Stimulated activated CD8-positive, alpha-beta memory T cell treated with anti-CD3 and anti-CD28 coated beads, Interleukin-2, amount 100 ng/mL, for 48 hours (primary cell): Measurements from ENCODE around the gene GRK5.
"Not testable (repeated sequence)": the region's sequence is repeated elsewhere in the genome, so short reads cannot be mapped to it uniquely, and the experiment has no call there.

Source experiments
- DNase-seq, 2 donors: peaks; one replicate each; pipeline ENCODE4 v3.0.0-alpha.2; 2020; ENCODE audit warnings: low read depth in 2 of 2

Gene GRK5

DNA sequence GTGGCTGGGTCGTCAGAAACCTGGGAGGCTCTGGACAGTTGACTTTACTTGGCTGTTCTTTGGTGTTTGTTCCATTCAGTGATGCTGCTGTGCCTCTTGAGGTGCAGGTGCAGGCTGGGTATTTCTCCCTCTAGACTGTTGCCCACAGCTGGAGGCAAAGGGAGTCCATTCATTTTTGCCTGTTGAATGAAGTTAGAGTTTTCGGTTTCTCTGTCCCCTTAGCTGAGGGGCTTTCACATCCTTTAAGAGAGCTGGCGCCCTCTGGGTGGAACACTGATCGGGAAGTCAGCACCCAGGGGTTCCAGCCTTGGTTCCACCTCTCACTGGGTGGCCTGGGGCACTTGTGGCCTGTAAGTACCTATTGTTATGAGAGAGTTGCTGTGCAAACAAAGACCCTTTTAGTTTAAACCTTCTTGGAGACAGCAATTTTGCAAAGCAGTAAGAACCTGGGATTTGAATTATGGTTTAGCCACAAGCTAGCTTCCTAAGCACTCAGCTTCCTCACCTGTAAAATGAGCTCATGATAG is 67.2 kb downstream of the GRK5 start:
- no peak for DNase-seq

DNA sequence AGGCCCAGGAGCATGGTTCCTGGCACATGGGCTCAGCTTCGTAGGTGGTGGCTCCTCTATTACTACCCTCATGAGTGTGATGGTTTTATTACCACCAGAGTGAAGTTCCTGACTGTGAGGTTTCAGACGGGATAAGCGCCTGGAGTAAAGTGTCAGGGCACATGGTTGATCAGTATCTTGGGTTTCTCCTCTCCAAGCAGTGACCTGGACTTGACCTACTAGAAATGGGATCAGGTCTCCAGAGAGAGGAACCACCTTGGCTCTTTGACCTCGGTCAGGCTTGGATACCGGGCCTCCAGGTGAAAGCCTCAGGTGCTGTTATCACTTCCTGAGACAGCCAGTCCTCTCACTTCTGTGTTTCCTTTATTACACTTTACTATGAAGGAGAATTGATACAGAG is 67.7 kb downstream of the GRK5 start:
- no peak for DNase-seq

DNA sequence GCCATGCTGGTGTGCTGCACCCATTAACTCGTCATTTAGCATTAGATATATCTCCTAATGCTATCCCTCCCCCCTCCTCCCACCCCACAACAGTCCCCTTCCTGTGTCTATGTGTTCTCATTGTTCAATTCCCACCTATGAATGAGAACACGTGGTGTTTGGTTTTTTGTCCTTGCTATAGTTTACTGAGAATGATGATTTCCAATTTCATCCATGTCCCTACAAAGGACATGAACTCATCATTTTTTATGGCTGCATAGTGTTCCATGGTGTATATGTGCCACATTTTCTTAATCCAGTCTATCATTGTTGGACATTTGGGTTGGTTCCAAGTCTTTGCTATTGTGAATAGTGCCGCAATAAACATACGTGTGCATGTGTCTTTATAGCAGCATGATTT is 68.8 kb downstream of the GRK5 start:
- DNase-seq: not testable (repeated sequence)

DNA sequence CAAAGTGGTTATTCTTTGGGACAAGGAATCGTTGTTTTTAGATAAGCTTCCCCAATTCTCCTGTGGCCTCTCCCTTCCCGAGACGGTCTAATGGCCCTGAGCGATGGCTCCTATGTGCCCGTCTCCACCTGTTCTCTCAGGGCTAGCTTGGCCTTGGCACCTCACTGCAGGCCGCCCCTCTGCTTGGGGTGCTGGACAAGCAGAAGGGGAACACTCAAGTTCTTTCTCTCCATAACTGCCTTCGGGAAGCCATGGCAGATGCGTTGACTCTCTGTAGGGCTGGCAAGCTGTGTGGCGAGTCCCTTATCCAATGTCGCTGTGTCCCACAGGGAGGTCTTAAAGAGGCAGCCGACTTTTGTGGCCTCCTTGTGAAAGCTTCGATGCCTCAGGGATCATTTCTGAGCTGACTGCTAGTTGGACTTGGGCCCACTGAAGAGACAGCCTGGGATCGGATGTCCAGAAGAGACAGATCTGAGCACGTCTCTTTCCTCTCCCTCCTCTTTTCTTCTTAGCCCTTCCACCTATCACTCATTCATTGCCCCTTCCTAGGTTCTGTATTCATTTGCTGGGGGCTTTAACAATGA is 70.8 kb downstream of the GRK5 start:
- no peak for DNase-seq

DNA sequence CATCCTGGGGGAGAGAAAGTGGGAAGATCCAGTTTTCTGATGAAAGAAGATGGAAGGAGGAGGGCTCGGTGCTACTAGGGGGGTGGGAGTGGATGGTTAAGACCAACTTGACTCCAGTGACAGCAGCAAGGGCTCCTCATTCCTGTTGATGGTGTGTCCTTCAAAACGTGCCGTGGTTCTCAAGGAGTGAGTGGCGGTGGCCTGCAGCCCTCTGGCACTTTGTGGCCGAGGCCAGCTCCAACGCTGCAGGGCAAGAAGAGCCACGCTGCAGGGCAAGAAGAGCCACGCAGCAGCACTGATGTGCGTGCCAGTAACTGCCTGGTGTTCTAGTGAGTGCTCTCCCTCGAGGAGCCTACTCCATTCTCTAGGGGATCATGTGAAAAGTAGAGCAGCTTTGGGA is 72.1 kb downstream of the GRK5 start:
- DNase-seq: no peak

DNA sequence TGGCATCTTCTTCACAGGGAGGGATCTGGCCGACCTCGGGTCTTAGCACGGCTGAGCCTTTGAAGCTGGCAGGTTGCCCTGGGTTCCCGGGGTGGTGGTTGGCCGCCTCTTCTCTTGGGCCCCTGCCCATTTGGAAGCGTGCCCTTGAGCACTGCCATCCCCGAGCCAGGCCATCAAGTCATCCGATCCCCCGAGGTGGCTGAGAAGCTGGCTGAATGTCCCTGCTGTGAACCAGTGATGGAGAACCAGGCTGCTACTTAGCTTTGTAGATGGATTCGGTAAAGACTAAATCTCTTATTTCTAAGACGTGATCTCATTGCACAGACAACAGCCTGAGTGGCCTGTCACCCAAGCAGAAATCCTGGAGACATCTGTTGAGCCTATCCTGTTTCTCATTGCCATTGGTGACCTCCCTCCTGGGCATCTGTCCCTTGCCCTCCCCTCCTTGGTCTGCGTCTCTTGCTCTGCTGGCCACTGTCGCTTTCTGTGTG is 74.3 kb downstream of the GRK5 start:
- no peak for DNase-seq

DNA sequence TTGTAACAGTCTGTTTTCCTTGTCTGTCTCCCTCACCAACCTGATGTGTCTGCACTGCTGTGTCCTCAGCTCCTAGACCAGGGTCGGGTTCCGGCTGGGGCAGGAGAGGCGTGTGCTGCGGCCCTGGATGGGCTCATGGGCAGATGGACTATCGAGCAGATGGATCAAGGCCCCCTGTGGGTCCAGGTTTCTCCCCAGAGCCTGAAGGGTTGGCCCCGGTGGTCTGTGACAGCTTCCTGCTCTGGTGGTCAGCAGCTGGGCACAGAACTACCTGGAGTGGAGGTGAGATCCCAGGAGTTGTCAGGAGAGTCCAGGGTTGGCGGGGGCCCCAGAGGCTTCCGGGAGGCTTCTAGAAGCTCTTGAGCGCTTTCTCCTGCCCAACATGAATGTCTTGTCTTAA is 75.1 kb downstream of the GRK5 start:
- no peak for DNase-seq

DNA sequence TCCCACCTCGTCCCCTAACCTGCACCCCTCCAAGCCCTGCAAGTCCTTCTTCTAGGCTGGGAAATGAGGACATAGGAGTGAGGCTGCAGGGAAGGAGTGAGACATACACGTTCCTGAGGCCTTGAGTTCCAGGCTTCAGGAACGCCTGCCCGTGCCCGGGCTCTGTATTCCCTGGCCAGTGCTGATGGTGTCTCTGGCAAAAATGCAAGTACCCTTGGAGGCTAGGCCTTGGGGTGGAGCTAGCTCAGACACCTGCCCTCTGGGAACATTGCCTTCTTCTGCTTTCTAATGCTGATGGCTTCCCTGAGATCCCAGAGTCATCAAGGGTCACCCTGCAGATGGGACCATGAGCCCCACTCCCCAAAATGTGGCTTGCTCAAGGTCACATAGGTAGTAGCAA is 76.0 kb downstream of the GRK5 start:
- no peak for DNase-seq

DNA sequence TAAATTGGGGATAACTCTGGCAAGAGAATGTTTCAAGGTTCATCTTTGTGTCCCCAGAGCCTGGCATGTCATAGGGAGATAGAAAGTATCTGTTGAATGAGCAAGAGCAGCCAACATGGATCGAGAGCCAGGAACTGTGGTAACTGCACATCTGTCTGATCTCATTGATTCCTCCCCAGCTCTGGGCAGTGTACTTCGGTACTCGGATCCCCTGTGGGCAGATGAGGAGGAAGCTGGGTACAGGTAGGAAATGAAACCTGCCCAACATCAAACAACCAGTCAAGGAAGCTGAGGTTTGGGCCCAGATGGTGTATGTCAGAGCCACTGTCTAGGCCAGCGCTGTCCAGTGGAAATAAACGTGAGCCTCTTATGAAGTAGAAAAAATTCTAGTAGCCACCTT is 76.4 kb downstream of the GRK5 start:
- DNase-seq: no peak

DNA sequence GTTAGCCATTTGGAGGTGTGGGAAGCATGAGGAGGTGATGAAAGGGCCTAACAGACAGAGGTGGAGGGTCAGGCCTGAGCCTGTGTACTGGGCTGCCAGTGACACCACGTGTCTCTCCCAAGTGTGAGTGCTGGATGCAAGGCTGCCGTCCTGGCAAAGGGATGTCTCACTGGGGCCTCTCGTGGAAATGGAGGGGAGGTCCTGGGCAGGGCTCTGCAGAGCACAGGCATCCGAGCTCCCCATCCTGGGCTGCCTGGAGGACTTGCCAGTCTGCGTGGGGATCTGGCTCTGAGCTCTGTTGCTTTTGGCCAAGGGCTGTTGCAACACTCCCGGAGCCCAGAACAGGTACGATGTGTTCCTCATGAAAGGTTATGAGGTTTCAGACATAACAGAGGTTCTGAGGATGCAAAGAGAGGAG is 77.3 kb downstream of the GRK5 start:
- DNase-seq: no peak

DNA sequence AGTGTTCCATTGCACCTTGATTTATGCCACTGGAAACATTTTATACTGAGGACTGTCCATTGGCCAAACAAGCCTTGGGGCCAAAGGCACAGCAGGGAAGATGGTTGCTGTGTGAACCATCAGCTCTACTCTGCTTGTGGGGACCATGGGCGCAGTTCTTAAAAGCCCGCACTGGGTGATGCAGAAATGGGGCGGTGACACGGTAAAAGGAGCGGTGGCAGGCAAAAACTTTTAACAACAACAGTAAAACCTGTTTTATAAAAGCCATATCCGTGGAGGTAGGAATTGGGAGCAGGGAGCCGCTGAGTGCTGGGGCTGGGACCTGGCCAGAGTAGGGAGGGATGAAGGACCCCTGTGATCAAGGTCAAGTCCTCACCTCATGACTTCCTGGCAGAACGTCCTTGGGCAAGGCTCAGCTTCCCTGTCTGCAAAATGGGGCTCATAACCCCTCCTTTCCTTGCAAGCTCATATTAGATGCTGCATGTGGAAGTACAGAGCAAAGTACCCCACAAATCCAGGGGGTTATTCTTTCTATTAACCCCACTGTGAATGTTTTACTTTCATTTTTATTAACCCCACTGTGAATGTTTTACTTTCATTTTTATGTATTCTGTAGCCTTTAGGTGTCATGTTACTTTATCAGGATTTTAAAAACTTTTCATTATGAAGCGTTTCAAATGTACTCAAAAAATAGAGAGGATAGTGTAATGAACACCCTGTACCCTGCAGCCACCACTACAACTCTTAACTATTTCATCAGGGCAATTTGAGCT is 78.3 kb downstream of the GRK5 start:
- no peak for DNase-seq

DNA sequence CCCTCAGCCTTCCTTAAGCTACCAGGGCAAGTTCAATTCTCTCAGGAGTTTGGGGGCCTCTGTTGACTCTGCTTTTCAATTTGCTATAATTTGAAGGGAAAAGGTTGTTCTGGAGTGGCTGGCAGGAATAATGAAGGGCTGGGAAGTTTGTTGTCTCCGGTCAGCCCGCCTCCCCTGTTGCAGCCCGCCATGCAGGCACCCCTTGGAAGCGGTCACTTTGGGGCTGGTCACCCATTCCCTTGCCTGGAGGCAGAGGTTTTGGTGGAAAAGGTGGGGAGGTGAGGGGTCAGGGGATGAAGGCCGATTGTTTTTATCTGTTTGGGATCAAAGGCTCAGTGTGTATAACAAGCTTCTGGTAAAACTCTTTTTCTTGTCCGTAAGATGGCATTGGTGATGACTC is 79.1 kb downstream of the GRK5 start:
- no peak for DNase-seq

DNA sequence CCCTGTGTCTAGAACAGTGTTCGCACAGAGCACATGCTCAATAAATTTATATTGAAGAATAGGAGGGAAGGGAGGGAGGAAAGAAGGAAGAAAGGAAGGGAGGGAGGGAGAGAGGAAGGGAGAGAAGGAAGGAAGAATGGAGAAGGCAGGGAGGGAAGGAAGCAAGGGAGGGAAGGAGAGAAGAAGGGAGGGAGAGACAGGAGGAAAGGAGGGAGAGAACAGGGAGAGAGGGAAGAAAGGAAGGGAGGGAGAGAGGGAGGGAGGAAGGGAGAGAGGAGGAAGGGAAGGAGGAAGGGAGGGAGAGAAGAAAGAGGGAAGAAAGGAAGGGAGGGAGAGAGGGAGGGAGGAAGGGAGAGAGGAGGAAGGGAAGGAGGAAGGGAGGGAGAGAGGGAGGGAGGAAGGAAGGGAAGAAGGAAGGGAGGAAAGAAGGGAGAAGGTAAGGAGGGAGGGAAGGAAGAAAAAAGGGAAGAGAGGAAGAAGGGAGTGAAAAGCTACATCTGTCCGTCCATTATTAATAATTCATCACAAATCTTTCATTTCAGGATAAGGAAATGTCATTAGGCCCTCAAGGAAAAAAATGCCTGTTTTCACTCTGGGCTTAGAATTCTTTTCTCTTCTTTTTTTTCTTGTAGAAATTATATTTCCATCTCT is 79.7 kb downstream of the GRK5 start:
- no peak for DNase-seq

DNA sequence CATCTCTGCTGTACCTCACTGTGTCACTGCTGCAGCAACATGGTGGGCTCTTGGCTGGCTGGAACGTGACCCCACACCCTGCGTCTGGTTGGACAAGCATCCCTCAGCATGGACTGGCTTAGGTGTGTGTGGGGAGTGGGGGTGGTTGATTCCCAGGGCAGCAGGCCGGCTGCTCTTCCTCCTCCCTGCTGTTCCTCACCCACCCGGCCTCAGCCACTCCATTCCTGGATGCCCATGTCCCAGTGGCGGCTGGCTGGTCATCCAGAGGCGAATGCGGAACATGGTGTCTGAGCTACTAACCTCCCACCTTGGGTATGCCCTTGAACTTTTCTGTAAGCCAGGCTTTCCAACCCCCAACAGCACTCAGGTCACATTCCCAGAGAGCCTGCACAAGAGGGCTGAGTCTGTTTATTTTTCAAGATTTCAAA is 81.2 kb downstream of the GRK5 start:
- no peak for DNase-seq

DNA sequence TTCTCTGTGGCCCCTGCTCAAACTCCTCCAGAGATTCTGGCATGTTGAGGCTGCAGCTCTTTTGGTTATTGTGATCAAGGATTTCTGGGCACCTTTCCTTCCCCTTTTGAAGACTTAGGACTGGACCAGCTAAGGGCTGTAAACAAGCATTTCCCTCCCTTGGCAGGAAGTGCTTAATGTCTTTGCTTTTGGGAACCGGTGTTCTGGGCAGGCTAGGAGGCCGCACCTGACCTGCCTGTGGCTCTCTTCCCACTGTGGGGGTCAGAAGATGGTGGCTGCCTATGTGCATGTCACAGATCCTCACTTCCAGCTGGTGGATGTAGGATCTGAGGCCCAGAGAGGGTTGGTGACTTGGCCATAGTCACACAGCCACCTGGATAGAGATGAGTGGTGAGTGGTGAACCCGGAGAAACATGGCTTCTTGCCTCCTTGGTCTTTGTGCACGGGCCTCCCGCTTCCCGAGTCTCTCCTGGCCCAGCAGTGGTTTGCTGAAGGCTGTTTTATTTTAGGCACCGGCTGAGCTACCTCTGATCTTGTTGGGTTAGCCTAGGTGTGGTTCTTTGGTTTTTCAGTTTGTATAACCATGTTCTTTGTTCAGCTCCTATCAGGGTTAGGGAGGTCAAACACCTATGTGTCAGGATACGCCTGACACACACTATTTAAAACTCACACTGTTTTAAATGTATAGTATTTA is 82.0 kb downstream of the GRK5 start:
- no peak for DNase-seq

DNA sequence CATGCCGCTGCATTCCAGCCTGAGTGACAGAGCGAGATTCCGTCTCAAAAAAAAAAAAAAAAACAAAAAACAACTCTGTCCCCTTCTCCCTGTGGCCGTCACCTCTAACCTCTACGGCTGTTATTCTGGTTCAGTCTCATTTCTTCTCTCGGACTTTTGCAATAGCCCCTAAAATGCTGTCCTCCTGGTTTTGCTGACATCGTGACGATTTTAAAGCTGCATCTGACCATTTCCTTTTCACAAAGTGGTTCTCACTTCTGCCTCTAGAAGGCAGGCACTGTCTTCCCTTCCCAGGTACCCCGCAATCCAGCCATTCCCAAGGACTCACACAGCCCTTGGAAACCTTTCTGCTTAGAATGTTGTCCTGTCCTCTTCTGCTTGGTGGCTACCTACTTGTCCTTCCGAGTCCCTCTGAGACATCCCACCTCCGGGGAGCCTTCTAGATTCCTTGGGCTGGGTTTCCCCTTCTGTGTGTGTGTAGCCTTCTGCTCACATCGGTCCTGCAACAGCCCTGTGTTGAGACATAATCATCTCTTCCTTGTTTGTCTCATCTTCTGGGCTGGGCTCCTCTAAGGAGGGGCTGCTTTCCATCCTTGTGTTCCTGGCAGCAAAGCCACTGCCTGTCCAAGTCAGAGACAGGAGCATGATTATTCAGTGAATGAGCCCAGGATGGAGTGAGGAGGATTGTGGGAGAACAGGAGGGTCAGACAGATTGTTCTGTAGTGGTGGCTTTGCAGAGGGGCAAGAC is 83.1 kb downstream of the GRK5 start:
- no peak for DNase-seq

DNA sequence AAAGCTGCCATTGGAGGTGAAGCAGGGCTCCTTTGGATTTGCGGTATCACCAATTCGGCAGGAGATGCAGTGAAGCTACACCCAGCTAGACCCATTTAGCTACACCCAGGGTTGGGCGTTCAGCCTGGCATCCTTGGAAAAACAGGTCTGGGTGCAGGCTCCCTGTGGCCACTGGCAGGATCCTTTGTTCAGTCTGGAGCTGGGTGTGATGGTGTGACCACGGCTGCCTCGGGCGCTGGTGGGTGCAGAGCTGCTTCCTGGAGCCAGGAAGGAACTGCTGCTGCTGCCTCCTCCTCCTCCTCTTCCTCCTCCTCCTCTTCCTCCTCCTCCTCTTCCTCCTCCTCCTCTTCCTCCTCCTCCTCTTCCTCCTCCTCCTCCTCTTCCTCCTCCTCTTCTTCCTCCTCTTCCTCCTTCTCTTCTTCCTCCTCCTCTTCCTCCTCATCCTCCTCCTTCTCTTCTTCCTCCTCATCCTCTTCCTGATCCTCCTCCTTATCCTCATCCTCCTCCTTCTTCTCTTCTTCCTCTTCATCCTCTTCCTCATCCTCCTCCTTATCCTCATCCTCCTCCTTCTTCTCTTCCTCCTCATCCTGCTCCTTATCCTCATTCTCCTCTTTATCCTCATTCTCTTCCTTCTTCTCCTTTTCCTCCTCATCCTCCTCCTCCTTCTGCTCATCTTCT is 84.0 kb downstream of the GRK5 start:
- no peak for DNase-seq

DNA sequence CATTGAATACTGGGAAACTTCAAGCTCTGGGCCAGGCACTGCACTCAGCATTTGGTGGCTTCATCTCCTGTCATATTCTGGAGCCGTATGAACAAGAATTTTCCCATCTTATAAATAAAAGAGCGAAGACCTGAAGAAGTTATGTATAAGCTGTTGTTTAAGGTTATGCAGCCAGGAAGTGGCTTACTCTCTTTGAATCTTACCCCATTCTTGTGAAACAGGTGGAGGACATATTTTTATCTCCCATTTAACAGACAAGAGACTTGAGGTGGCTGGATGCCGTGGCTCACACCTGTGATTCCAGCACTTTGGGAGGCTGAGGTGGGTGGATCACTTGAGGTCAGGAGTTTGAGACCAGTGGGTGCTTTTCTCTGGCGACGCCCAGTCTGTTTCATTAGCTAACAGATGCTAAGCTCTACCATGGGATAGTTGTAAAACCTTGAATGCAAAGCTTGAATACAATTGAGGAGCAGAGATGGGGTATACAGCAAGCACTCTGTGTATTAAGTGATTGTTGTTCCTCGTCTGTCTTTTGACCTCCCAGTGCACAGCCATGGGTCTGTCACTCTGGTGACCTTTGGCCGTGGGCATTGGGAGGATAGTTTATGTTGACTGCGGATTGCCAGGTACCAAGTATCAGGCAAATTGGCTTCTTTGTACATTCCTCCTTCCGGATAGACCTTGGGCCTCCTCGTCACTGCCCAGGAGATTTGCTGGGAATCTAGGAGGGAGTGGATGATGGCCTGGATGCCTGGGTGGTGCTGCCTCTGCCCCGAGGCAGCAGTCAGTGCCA is 85.8 kb downstream of the GRK5 start:
- no peak for DNase-seq

DNA sequence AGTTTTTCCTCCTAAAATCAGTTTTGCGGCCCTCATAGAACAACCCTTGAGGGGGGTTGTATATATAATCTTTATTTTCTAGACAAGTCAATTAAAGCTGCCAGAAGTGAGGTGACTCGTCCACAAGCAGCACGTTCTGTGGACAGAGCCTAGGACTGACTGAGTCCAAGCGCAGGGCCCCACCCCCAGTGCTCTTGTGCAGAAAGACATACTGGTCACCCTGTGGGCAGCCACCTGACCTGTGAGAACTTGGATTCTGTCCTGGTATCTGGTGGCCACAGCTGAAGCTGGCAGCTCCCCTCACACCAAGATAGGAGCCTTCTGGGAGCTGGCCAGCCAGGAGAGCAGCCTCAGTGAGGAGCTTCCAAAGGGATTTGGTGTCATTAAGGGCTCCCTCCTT is 89.3 kb downstream of the GRK5 start:
- DNase-seq: no peak
